HepG2 (cell line): ENCODE data around the gene DNAJC11. TPM values are rescaled to one million over a fixed set of nuclear protein-coding genes. Genes with fewer than 3 reads are reported as not detected.

Source experiments
- ATAC-seq: fragments of 200-7000 bp; cut with Tn5 transposase; 3 replicates; pipeline ENCODE4 v1.9.1; 2020; ENCODE audit warnings: mild to moderate bottlenecking, moderate library complexity
- BruUV-seq: library from RNA; stranded (reverse); fragments of 400-500 nt; replicated peaks from 2 replicates; lab custom pipeline; 2021; lab: Mats Ljungman, UMichigan
- CTCF ChIA-PET: fragments of 300-600 bp; formaldehyde crosslinking; extraction: SDS; loops from one replicate; lab custom pipeline; 2021; ENCODE audit warnings: low total read pairs, inconsistent platforms, low intra/inter-chr PET ratio; lab: Yijun Ruan, JAX
- POLR2A ChIA-PET: fragments of 350-600 bp; sonication (Branson Sonifier 250); formaldehyde crosslinking; loops from one replicate; lab custom pipeline; 2020; ENCODE audit warnings: antibody characterized with exemption, inconsistent platforms; lab: Yijun Ruan, JAX
- DNase-seq: peaks from one replicate; pipeline ENCODE4 v3.0.0-alpha.2; 2015; ENCODE audit warnings: low spot score
- FAIRE-seq: peaks from 3 replicates; lab custom pipeline; 2011; peaks lifted over from hg19 to GRCh38; lab: Jason Lieb, UNC
- H2AFZ ChIP-seq: one replicate; pipeline ENCODE4 v1.6.1; 2011; ENCODE audit warnings: low read length, inconsistent platforms
- H3K27ac ChIP-seq: fragments of 300-600 bp; 3 replicates; pipeline ENCODE4 v1.8.0; 2011; ENCODE audit warnings: mixed run types, mild to moderate bottlenecking, mixed read lengths, low read length, inconsistent platforms; ENCODE audit not compliant: insufficient read depth; ENCODE audit errors: extremely low read length
- H3K27me3 ChIP-seq, 2 experiments: fragments of 200-600 bp in 1 of 2; 2 replicates in 1 of 2; 3 replicates in 1 of 2; pipeline versions ENCODE4 v1.6.0 to v1.8.0; 2011; ENCODE audit warnings: low read length in 2 of 2, mild to moderate bottlenecking in 2 of 2, moderate library complexity in 2 of 2, inconsistent platforms in 1 of 2; ENCODE audit not compliant: insufficient read depth in 2 of 2, control insufficient read depth in 1 of 2
- H3K36me3 ChIP-seq, 2 experiments: fragments of 200-600 bp in 1 of 2; replicated peaks in 1 of 2; 2 replicates in 1 of 2; 3 replicates in 1 of 2; pipeline versions ENCODE4 v1.5.1 to v1.8.0; 2011; ENCODE audit warnings: low read length in 2 of 2, inconsistent platforms in 1 of 2; ENCODE audit not compliant: insufficient read depth in 2 of 2, control insufficient read depth in 1 of 2
- H3K4me1 ChIP-seq: 2 replicates; pipeline ENCODE4 v1.5.1; 2012; ENCODE audit warnings: low read length, inconsistent platforms; ENCODE audit not compliant: insufficient read depth
- H3K4me2 ChIP-seq: 2 replicates; pipeline ENCODE4 v1.6.0; 2011; ENCODE audit warnings: low read depth, low read length, inconsistent platforms
- H3K4me3 ChIP-seq, 3 experiments: fragments of 200-600 bp in 1 of 3; sonication (generic), shearing (Covaris generic) in 1 of 3; replicated peaks in 1 of 3; 2 replicates each; pipeline ENCODE4 v1.5.1; 2011 to 2016; ENCODE audit warnings: low read length in 3 of 3, inconsistent platforms in 2 of 3, low read depth in 2 of 3, mild to moderate bottlenecking in 2 of 3, control low read depth in 1 of 3, mixed read lengths in 1 of 3; ENCODE audit not compliant: insufficient read depth in 1 of 3
- H3K79me2 ChIP-seq: one replicate; pipeline ENCODE4 v1.6.1; 2011; ENCODE audit warnings: low read length, inconsistent platforms; ENCODE audit not compliant: insufficient read depth
- H3K9ac ChIP-seq: 2 replicates; pipeline ENCODE4 v1.6.0; 2011; ENCODE audit warnings: mild to moderate bottlenecking, low read depth, low read length, inconsistent platforms; ENCODE audit not compliant: insufficient read depth
- H3K9me3 ChIP-seq: 2 replicates; pipeline ENCODE4 v1.5.1; 2012; ENCODE audit warnings: mild to moderate bottlenecking, low read length
- H4K20me1 ChIP-seq: 2 replicates; pipeline ENCODE4 v1.6.0; 2011; ENCODE audit warnings: inconsistent platforms, mild to moderate bottlenecking, low read length, moderate library complexity; ENCODE audit not compliant: insufficient read depth
- BORCS8-MEF2B ChIP-seq: sonication (generic); formaldehyde crosslinking; IDR thresholded peaks from 2 replicates; pipeline ENCODE4 v1.8.0; 2022; ENCODE audit warnings: mild to moderate bottlenecking, missing genetic modification reagents
- NFIC ChIP-seq: IDR thresholded peaks from 2 replicates; pipeline ENCODE4 v1.6.1; 2012; ENCODE audit warnings: mild to moderate bottlenecking, low read length, inconsistent platforms
- NR1H2 ChIP-seq: sonication (generic); formaldehyde crosslinking; IDR thresholded peaks from 2 replicates; pipeline ENCODE4 v1.8.1; 2022; ENCODE audit warnings: low read depth, missing genetic modification reagents, borderline replicate concordance
- PCBP2 ChIP-seq: fragments of 200-400 bp; formaldehyde crosslinking; optimal IDR thresholded peaks from 2 replicates; pipeline ENCODE3; 2018; ENCODE audit warnings: low read length, low read depth; ENCODE audit not compliant: poor library complexity, severe bottlenecking
- SOX5 ChIP-seq: IDR thresholded peaks from 2 replicates; pipeline ENCODE4 v1.6.1; 2016; ENCODE audit warnings: borderline replicate concordance
- TBX3 ChIP-seq: fragments of 450-650 bp; IDR thresholded peaks from 2 replicates; pipeline ENCODE4 v1.6.1; 2017; ENCODE audit warnings: antibody characterized with exemption, mild to moderate bottlenecking, inconsistent platforms, borderline replicate concordance
- TP53 ChIP-seq: sonication (generic); formaldehyde crosslinking; conservative IDR thresholded peaks from 2 replicates; pipeline ENCODE4 v1.4.0; 2020; ENCODE audit warnings: missing genetic modification reagents
- XBP1 ChIP-seq: sonication (generic); formaldehyde crosslinking; IDR thresholded peaks from 2 replicates; pipeline ENCODE4 v1.5.0; 2020; ENCODE audit warnings: missing genetic modification reagents
- ZNF552 ChIP-seq: sonication (generic); formaldehyde crosslinking; IDR thresholded peaks from 2 replicates; pipeline ENCODE4 v1.9.0; 2022; ENCODE audit warnings: missing genetic modification reagents, mild to moderate bottlenecking, borderline replicate concordance
- ZNF772 ChIP-seq: sonication (generic); formaldehyde crosslinking; IDR thresholded peaks from 2 replicates; pipeline ENCODE4 v1.5.0; 2020; ENCODE audit warnings: mild to moderate bottlenecking, missing genetic modification reagents
- ZNF776 ChIP-seq: sonication (generic); formaldehyde crosslinking; IDR thresholded peaks from 2 replicates; pipeline ENCODE4 v1.4.0; 2020; ENCODE audit warnings: mild to moderate bottlenecking, missing genetic modification reagents
- WGBS: methylation state at CpG from one replicate; pipeline ENCODE4 v1.1.6; 2017; ENCODE audit warnings: low lambda C conversion rate; 5-methylcytosine and 5-hydroxymethylcytosine counted together
- in situ Hi-C: cut with HindIII; loops from 2 replicates; pipeline ENCODE4 v1.10.0; 2017; ENCODE audit warnings: low pct_unique_long_range_greater_than_20kb; ENCODE audit not compliant: extremely low pct_ligation_motif_present
- intact Hi-C: fragments of 100-400 bp; cut with micrococcal nuclease; formaldehyde crosslinking; loops from one replicate; pipeline ENCODE4 v1.10.0; 2022; ENCODE audit not compliant: unreplicated experiment
- polyA plus RNA-seq, 8 experiments: library from polyadenylated mRNA; depleted of rRNA in 3 of 8; stranded (reverse) in 7 of 8; unstranded in 1 of 8; fragments of >200 nt; fragmentation: Illumina TruSeq in 4 of 8; extraction: Trizol in 4 of 8; gene quantifications; 2 replicates each; pipeline versions ENCODE4 v1.2.1 to v1.2.3, GENCODE V29; 2011 to 2016; ENCODE audit warnings: low read depth in 4 of 8, missing spikeins in 1 of 8, mixed read lengths in 1 of 8; ENCODE audit not compliant: insufficient read depth in 1 of 8
- total RNA-seq, 5 experiments: library from RNA; depleted of rRNA; stranded (reverse); fragments of >200 nt; fragmentation: Illumina TruSeq; extraction: Trizol; gene quantifications; 2 replicates each; pipeline ENCODE4 v1.2.3, GENCODE V29; 2016; ENCODE audit warnings: low read depth in 1 of 5
- TF ChIP-seq, protein P1 (sequence below): sonication (generic); formaldehyde crosslinking; IDR thresholded peaks from 2 replicates; pipeline ENCODE4 v1.5.1; 2020; ENCODE audit warnings: missing genetic modification reagents, mild to moderate bottlenecking, borderline replicate concordance
- TF ChIP-seq, protein P2 (sequence below): IDR thresholded peaks from 2 replicates; pipeline ENCODE4 v1.6.1; 2016
- TF ChIP-seq, protein P3 (sequence below): sonication (generic); formaldehyde crosslinking; IDR thresholded peaks from 2 replicates; pipeline ENCODE4 v1.8.0; 2022; ENCODE audit warnings: mild to moderate bottlenecking, missing genetic modification reagents, moderate library complexity
- TF ChIP-seq, protein P4 (sequence below): sonication (generic); formaldehyde crosslinking; IDR thresholded peaks from 2 replicates; pipeline ENCODE4 v1.8.0; 2022; ENCODE audit warnings: mild to moderate bottlenecking, missing genetic modification reagents
- TF ChIP-seq, protein P5 (sequence below): sonication (generic); formaldehyde crosslinking; IDR thresholded peaks from 2 replicates; pipeline ENCODE4 v1.4.0; 2020; ENCODE audit warnings: mild to moderate bottlenecking, low read depth, missing genetic modification reagents

The DNAJC11 gene
- total and polyA plus RNA-seq, 2 of the 13 experiments (the other 11 are each of a cell fraction or from before 2014, with no cell fraction given), result 25.1 to 47.6 TPM

DNA sequence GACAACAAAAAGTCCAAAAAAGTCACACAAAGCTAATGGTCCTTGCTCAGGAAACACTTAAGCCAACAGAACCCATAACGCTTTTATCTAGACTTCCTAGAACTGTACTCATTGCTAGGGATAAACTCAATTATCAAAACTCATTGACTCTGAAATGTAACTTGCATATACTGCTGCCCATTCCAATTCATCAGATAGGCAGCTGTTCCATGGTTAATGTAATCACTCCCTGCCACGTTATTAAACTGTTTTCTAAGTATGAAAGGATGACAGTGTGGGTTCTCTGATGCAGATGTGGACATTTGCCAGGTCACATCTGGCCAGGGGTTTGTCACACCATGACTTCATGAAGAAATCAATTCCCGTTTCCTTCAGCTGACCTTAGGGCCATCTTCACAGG is 30.3 kb upstream of the DNAJC11 start (continued):
- TF ChIP-seq, protein P1, sequence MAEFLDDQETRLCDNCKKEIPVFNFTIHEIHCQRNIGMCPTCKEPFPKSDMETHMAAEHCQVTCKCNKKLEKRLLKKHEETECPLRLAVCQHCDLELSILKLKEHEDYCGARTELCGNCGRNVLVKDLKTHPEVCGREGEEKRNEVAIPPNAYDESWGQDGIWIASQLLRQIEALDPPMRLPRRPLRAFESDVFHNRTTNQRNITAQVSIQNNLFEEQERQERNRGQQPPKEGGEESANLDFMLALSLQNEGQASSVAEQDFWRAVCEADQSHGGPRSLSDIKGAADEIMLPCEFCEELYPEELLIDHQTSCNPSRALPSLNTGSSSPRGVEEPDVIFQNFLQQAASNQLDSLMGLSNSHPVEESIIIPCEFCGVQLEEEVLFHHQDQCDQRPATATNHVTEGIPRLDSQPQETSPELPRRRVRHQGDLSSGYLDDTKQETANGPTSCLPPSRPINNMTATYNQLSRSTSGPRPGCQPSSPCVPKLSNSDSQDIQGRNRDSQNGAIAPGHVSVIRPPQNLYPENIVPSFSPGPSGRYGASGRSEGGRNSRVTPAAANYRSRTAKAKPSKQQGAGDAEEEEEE (CRISPR knock-in tag), result no peak
- TF ChIP-seq ZNF552 (CRISPR knock-in tag) (no peak), NR1H2 (CRISPR knock-in tag) (no peak), ZNF772 (no peak), ZNF776 (CRISPR knock-in tag) (no peak), XBP1 (CRISPR knock-in tag) (no peak), TBX3 (no peak), SOX5 (no peak)

DNA sequence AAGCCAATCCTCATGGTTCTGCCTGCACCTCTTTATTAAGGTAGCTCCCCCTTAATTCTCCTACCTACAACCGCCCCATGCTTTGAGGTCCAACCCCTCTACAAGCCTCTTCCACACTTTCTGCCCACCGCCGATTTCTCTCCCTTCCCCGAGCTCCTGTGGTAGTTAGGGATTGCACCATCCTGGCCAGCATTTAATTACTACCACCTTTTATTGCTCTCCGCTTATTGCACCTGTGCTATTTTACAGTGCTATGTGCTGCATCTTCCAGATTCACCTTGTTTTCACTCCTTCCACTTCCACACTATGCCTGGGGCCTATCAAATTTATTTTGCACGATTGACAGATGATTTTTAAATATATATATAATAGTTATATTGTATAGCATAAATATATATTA is 29.3 kb upstream of the DNAJC11 start:
- no peaks in the 10 kb centered on the region for H3K9me3 ChIP-seq
- in situ Hi-C loops (no loop called here), intact Hi-C loops (no loop called here)
- CTCF ChIA-PET, result no interaction called here
- H3K4me2 ChIP-seq, result no peak overlapping the region
- no peak for FAIRE-seq
- no peak overlapping the region for H3K27ac ChIP-seq
- 36% methylated on average over 6 of the region's 6 CpGs for WGBS
- DNase-seq, result no peak
- no peaks in the 10 kb centered on the region for H3K4me1 ChIP-seq
- POLR2A ChIA-PET, result no interaction called here
- BruUV-seq, result no TSS peak
- H4K20me1 ChIP-seq, result no peaks in the 10 kb centered on the region
- peaks cover 1 to 32% of the 10 kb centered on the region in 2 experiments; a peak in 4 of 5 replicates for H3K27me3 ChIP-seq
- no peak overlapping the region for H3K9ac ChIP-seq
- no peak for ATAC-seq
- no peaks in the 10 kb centered on the region for H3K79me2 ChIP-seq
- no peak overlapping the region for H3K4me3 ChIP-seq
- no peaks in the 10 kb centered on the region for H3K36me3 ChIP-seq
- H2AFZ ChIP-seq, result no peak overlapping the region
- TF ChIP-seq, protein P2, sequence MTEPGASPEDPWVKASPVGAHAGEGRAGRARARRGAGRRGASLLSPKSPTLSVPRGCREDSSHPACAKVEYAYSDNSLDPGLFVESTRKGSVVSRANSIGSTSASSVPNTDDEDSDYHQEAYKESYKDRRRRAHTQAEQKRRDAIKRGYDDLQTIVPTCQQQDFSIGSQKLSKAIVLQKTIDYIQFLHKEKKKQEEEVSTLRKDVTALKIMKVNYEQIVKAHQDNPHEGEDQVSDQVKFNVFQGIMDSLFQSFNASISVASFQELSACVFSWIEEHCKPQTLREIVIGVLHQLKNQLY (CRISPR knock-in tag), result no peak
- TF ChIP-seq TP53 (CRISPR knock-in tag), result no peak
- no peak for TF ChIP-seq NFIC
- TF ChIP-seq, protein P3, sequence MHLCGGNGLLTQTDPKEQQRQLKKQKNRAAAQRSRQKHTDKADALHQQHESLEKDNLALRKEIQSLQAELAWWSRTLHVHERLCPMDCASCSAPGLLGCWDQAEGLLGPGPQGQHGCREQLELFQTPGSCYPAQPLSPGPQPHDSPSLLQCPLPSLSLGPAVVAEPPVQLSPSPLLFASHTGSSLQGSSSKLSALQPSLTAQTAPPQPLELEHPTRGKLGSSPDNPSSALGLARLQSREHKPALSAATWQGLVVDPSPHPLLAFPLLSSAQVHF (CRISPR knock-in tag), result no peak
- no peak for TF ChIP-seq BORCS8-MEF2B (CRISPR knock-in tag)
- TF ChIP-seq, protein P4, sequence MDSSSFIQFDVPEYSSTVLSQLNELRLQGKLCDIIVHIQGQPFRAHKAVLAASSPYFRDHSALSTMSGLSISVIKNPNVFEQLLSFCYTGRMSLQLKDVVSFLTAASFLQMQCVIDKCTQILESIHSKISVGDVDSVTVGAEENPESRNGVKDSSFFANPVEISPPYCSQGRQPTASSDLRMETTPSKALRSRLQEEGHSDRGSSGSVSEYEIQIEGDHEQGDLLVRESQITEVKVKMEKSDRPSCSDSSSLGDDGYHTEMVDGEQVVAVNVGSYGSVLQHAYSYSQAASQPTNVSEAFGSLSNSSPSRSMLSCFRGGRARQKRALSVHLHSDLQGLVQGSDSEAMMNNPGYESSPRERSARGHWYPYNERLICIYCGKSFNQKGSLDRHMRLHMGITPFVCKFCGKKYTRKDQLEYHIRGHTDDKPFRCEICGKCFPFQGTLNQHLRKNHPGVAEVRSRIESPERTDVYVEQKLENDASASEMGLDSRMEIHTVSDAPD (CRISPR knock-in tag), result no peak
- TF ChIP-seq, protein P5, sequence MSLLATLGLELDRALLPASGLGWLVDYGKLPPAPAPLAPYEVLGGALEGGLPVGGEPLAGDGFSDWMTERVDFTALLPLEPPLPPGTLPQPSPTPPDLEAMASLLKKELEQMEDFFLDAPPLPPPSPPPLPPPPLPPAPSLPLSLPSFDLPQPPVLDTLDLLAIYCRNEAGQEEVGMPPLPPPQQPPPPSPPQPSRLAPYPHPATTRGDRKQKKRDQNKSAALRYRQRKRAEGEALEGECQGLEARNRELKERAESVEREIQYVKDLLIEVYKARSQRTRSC (CRISPR knock-in tag), result no peak
- no peak for TF ChIP-seq PCBP2
